ENCODE results near the gene ICOS.

DNA sequence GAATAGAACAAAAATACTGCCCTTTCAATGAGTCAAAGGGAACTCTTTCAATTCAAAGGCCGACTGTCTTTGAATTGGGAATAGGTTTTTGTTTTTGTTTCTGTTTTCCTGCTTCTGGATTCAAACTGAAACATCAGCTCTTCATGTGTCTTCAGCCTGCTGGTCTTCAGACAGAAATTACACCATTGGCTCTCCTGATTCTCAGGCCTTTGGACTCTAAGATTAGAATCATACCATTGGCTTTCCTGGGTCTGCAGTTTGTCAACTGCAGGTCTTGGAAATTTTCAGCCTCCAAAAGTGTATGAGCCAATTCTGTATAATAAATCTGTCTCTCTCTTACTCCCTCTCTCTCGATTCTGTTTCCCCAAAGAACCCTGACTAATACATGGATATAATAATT, 37.9 kb upstream of the ICOS start:
- TF ChIP-seq, protein P1, sequence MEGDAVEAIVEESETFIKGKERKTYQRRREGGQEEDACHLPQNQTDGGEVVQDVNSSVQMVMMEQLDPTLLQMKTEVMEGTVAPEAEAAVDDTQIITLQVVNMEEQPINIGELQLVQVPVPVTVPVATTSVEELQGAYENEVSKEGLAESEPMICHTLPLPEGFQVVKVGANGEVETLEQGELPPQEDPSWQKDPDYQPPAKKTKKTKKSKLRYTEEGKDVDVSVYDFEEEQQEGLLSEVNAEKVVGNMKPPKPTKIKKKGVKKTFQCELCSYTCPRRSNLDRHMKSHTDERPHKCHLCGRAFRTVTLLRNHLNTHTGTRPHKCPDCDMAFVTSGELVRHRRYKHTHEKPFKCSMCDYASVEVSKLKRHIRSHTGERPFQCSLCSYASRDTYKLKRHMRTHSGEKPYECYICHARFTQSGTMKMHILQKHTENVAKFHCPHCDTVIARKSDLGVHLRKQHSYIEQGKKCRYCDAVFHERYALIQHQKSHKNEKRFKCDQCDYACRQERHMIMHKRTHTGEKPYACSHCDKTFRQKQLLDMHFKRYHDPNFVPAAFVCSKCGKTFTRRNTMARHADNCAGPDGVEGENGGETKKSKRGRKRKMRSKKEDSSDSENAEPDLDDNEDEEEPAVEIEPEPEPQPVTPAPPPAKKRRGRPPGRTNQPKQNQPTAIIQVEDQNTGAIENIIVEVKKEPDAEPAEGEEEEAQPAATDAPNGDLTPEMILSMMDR (conservative IDR thresholded peaks at IDR 0.05 in 1 of 2, IDR thresholded peaks at IDR 0.05 in 1 of 2; ENCODE audit: low read depth in 1 of 2, low read length in 2 of 2) = no peak
- TF ChIP-seq EZH2 (IDR thresholded peaks at IDR 0.05; ENCODE audit: low read length, missing control alignments) = no peak

Measured in fibroblast of lung (primary cell).